OCI-LY1 (cell line): ENCODE measurements around the gene TATDN2.

Source experiments
- H2AFZ ChIP-seq: fragments of 200-600 bp; sonication (generic), shearing (Covaris generic); 2 replicates; pipeline ENCODE4 v1.6.0; 2014; ENCODE audit warnings: antibody characterized with exemption, mild to moderate bottlenecking, low read length
- H3F3A ChIP-seq: fragments of 200-600 bp; sonication (generic), shearing (Covaris generic); 2 replicates; pipeline ENCODE4 v1.6.0; 2014; ENCODE audit warnings: mild to moderate bottlenecking, antibody characterized with exemption, low read length, moderate library complexity; ENCODE audit not compliant: insufficient read depth
- H3K27ac ChIP-seq: fragments of 200-600 bp; sonication (generic); 2 replicates; pipeline ENCODE4 v1.5.1; 2014; ENCODE audit warnings: low read length, mixed run types, mild to moderate bottlenecking, low read depth; ENCODE audit not compliant: poor library complexity, severe bottlenecking
- H3K27me3 ChIP-seq: fragments of 200-600 bp; sonication (generic); 2 replicates; pipeline ENCODE4 v1.6.0; 2014; ENCODE audit warnings: antibody characterized with exemption, mild to moderate bottlenecking, low read length, moderate library complexity; ENCODE audit not compliant: insufficient read depth
- H3K36me3 ChIP-seq: fragments of 200-600 bp; sonication (generic); 2 replicates; pipeline ENCODE4 v1.6.1; 2014; ENCODE audit warnings: mild to moderate bottlenecking, antibody characterized with exemption, low read length, moderate library complexity, mixed read lengths; ENCODE audit not compliant: insufficient read depth
- H3K4me1 ChIP-seq: fragments of 200-600 bp; sonication (generic); 2 replicates; pipeline ENCODE4 v1.5.1; 2014; ENCODE audit warnings: mild to moderate bottlenecking, low read length, moderate library complexity; ENCODE audit not compliant: insufficient read depth, severe bottlenecking
- H3K4me2 ChIP-seq: fragments of 200-600 bp; sonication (generic), shearing (Covaris generic); 2 replicates; pipeline ENCODE4 v1.6.1; 2014; ENCODE audit warnings: low read length
- H3K4me3 ChIP-seq: fragments of 200-600 bp; sonication (generic); 2 replicates; pipeline ENCODE4 v1.5.1; 2014; ENCODE audit warnings: low read length, low read depth, mild to moderate bottlenecking, mixed read lengths; ENCODE audit not compliant: poor library complexity, severe bottlenecking
- H3K79me2 ChIP-seq: fragments of 200-600 bp; shearing (Covaris generic); 2 replicates; pipeline ENCODE4 v1.6.1; 2016; ENCODE audit warnings: mixed run types, low read length, mixed read lengths; ENCODE audit not compliant: insufficient read depth
- H3K9ac ChIP-seq: fragments of 200-600 bp; sonication (generic), shearing (Covaris generic); 2 replicates; pipeline ENCODE4 v1.6.1; 2014; ENCODE audit warnings: mild to moderate bottlenecking, low read length, mixed read lengths
- H3K9me2 ChIP-seq: fragments of 200-600 bp; sonication (generic), shearing (Covaris generic); 2 replicates; pipeline ENCODE4 v1.6.1; 2014; ENCODE audit warnings: low read depth, mild to moderate bottlenecking, low read length, mixed read lengths
- H3K9me3 ChIP-seq: fragments of 200-600 bp; shearing (Covaris generic); 2 replicates; pipeline ENCODE4 v1.6.1; 2014; ENCODE audit warnings: low read length, mixed read lengths
- H4K20me1 ChIP-seq: fragments of 200-600 bp; sonication (generic), shearing (Covaris generic); 2 replicates; pipeline ENCODE4 v1.6.0; 2016; ENCODE audit warnings: mild to moderate bottlenecking, low read length; ENCODE audit not compliant: insufficient read depth
- EZH2 ChIP-seq: fragments of 200-600 bp; sonication (generic), shearing (Covaris generic); IDR thresholded peaks from 2 replicates; pipeline ENCODE4 v1.8.0; 2017; ENCODE audit warnings: borderline replicate concordance, mixed run types, mild to moderate bottlenecking, antibody characterized with exemption, low read length, moderate library complexity, mixed read lengths
- TF ChIP-seq, protein P1 (sequence below): fragments of 200-600 bp; sonication (generic), shearing (Covaris generic); IDR thresholded peaks from 2 replicates; pipeline ENCODE4 v1.5.1; 2017; ENCODE audit warnings: mild to moderate bottlenecking, antibody characterized with exemption, low read length, moderate library complexity, mixed read lengths

Gene TATDN2

DNA sequence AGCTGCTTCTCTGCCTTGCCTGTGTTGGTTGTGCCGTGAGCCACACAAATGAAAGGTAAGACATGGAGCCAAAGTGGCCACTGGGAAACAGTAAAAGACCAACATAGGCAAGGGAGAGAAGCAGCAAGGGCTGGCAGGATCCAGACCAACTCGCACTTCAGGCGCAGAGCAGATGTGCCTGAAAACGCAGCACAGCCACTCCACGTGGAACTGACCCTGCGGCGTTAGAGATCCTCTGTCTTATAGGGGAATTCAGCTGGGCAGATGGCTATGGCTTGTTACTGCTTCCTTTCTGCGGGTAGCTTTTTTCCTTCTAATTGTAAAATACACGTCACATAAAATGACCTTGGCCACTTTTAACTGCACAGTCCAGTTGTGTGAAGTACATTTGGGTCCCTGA, 54.8 kb downstream of the TATDN2 start:
- Histone ChIP-seq H3K27me3 (no peaks in the 10 kb centered on the region), H3K9me2 (no peaks in the 10 kb centered on the region), H4K20me1 (no peaks in the 10 kb centered on the region), H3K4me2 (no peak overlapping the region), H3K79me2 (no peaks in the 10 kb centered on the region), H3K36me3 (peaks cover 91% of the 10 kb centered on the region), H3K4me1 (peaks cover 9% of the 10 kb centered on the region), H3K27ac (no peak overlapping the region), H2AFZ (no peak overlapping the region), H3K4me3 (no peak overlapping the region), H3F3A (no peaks in the 10 kb centered on the region; the same call in 1 of the 2 replicates), H3K9me3 (no peaks in the 10 kb centered on the region), H3K9ac (no peak overlapping the region)
- TF ChIP-seq EZH2: no peak
- TF ChIP-seq, protein P1, sequence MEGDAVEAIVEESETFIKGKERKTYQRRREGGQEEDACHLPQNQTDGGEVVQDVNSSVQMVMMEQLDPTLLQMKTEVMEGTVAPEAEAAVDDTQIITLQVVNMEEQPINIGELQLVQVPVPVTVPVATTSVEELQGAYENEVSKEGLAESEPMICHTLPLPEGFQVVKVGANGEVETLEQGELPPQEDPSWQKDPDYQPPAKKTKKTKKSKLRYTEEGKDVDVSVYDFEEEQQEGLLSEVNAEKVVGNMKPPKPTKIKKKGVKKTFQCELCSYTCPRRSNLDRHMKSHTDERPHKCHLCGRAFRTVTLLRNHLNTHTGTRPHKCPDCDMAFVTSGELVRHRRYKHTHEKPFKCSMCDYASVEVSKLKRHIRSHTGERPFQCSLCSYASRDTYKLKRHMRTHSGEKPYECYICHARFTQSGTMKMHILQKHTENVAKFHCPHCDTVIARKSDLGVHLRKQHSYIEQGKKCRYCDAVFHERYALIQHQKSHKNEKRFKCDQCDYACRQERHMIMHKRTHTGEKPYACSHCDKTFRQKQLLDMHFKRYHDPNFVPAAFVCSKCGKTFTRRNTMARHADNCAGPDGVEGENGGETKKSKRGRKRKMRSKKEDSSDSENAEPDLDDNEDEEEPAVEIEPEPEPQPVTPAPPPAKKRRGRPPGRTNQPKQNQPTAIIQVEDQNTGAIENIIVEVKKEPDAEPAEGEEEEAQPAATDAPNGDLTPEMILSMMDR: no peak

DNA sequence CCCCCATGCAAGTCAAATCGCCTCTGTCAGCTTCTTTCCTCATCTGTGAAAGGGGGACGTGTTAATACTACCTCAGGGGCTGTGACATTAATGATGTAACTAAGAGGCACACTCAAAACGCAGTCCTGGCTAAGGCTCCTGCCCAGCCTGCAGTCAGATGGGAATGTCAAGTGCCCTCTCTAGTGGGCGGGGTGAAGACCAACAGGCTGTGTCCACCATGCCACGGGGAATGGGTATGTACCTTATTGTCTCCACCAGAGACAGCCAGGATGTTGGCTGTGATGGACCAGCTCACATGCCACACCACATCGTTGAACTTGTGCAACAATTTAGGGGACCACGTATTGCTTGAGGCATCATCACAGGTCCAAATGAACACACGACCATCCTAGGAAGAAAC, 55.5 kb downstream of the TATDN2 start:
- Histone ChIP-seq H3K4me3 (no peak overlapping the region), H3K9me2 (no peaks in the 10 kb centered on the region), H3K9ac (no peak overlapping the region), H3K36me3 (peaks cover 93% of the 10 kb centered on the region), H3K27ac (no peak overlapping the region), H2AFZ (no peak overlapping the region), H3K79me2 (no peaks in the 10 kb centered on the region), H3K27me3 (no peaks in the 10 kb centered on the region), H4K20me1 (no peaks in the 10 kb centered on the region), H3K4me2 (no peak overlapping the region), H3K9me3 (no peaks in the 10 kb centered on the region), H3K4me1 (peaks cover 9% of the 10 kb centered on the region), H3F3A (no peaks in the 10 kb centered on the region; the same call in 1 of the 2 replicates)
- no peak for TF ChIP-seq EZH2
- TF ChIP-seq, protein P1: no peak

DNA sequence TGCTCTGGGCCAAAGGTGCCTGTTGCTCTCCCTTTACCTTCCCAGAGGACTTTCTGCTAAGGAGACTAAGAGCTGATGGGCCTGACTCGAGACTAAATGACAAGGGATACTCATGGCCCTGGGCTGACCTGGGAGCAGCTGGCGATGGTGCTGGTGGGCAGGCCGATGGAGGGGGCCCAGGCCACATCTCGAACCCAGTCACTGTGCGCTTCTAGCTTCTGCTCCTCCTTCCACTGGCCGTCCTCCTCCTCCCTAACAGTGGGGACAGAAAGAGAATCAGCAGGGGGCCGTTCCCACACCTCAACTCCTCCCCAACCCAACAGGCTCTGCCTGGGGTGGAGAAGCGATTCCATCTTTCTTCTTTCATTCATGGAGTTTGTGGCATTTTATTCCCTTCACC, 56.6 kb downstream of the TATDN2 start:
- H3F3A ChIP-seq: no peaks in the 10 kb centered on the region; the same call in 1 of the 2 replicates
- no peaks in the 10 kb centered on the region for H4K20me1 ChIP-seq
- H3K4me3 ChIP-seq: no peak overlapping the region
- H3K9ac ChIP-seq: no peak overlapping the region
- TF ChIP-seq EZH2: no peak
- TF ChIP-seq, protein P1: no peak
- no peak overlapping the region for H3K27ac ChIP-seq
- H3K79me2 ChIP-seq: no peaks in the 10 kb centered on the region
- no peaks in the 10 kb centered on the region for H3K27me3 ChIP-seq
- H3K9me2 ChIP-seq: no peaks in the 10 kb centered on the region
- peaks cover 93% of the 10 kb centered on the region for H3K36me3 ChIP-seq
- H3K4me2 ChIP-seq: no peak overlapping the region
- H3K9me3 ChIP-seq: no peaks in the 10 kb centered on the region
- H2AFZ ChIP-seq: no peak overlapping the region
- no peaks in the 10 kb centered on the region for H3K4me1 ChIP-seq
